HL-60 (cell line): Measurements from ENCODE around the gene ZDHHC7.

Experiments
- DNase-seq, 2 experiments: peaks; one replicate each; pipeline ENCODE4 v3.0.0-alpha.2; 2010 to 2020; ENCODE audit warnings: low read depth in 1 of 2, low spot score in 1 of 2
- H3K27ac ChIP-seq: fragments of 250-450 bp; sonication (Bioruptor Pico); replicated peaks from 2 replicates; pipeline ENCODE4 v1.5.1; 2020; ENCODE audit warnings: mild to moderate bottlenecking, moderate library complexity
- H3K27me3 ChIP-seq: fragments of 250-450 bp; sonication (Bioruptor Pico); 2 replicates; pipeline ENCODE4 v1.5.1; 2021; ENCODE audit warnings: mild to moderate bottlenecking, moderate library complexity; ENCODE audit not compliant: insufficient read depth, poor library complexity, severe bottlenecking
- H3K4me3 ChIP-seq: replicated peaks from 2 replicates; pipeline ENCODE4 v1.5.1; 2011; ENCODE audit warnings: mild to moderate bottlenecking, control low read depth, low read length; ENCODE audit not compliant: insufficient read depth
- GABPA ChIP-seq: IDR thresholded peaks from 2 replicates; pipeline ENCODE4 v1.6.1; 2012; ENCODE audit warnings: low read depth
- POLR2AphosphoS5 ChIP-seq: IDR thresholded peaks from 2 replicates; pipeline ENCODE4 v1.6.1; 2012; ENCODE audit warnings: low read depth
- REST ChIP-seq: IDR thresholded peaks from 2 replicates; pipeline ENCODE4 v1.6.1; 2012; ENCODE audit warnings: low read depth; ENCODE audit not compliant: insufficient replicate concordance
- SPI1 ChIP-seq: IDR thresholded peaks from 2 replicates; pipeline ENCODE4 v1.6.1; 2012; ENCODE audit warnings: low read depth, mild to moderate bottlenecking, borderline replicate concordance
- TF ChIP-seq, protein P1 (sequence below): IDR thresholded peaks from one replicate; pipeline ENCODE4 v1.5.1; 2011; ENCODE audit warnings: low read length, control low read depth, inconsistent platforms; ENCODE audit not compliant: insufficient read depth

ZDHHC7 gene

DNA sequence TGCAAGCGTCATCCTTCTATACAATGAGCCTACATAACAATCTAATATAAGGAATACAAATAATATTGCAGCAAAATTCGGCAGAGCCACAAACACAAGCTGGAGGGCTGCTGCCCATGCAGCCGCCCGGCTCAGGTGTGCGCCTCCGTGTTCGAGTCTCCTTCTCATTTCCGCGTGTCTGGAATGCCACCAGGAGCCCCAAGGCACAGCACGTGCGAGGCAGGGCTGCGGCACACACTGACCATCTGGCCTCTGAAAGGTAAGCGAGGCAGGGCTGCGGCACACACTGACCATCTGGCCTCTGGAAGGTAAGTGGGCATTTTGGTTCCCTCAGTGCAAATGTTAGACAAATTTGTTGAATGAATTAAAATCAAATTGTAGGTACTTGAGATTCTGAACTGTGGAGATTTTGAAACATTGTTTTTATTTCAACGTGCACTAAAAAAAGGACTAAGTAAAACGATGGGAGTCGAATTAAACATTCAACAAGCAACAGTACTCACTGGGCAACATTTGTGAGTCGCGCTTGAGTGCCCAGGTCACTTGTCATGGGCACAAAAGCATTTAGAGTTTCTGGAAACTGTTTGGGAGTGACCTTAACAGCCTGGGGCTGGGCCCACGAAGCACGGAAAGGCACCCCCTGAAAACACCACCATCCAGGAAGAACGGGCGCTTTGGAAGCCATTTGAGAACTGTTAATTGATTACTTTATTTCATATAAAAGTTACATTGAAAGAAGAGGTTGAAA is 37.4 kb downstream of the ZDHHC7 start:
- no peaks in the 10 kb centered on the region for H3K27me3 ChIP-seq
- no peak overlapping the region for H3K27ac ChIP-seq
- DNase-seq: no peak
- TF ChIP-seq SPI1: no peak
- TF ChIP-seq, protein P1, sequence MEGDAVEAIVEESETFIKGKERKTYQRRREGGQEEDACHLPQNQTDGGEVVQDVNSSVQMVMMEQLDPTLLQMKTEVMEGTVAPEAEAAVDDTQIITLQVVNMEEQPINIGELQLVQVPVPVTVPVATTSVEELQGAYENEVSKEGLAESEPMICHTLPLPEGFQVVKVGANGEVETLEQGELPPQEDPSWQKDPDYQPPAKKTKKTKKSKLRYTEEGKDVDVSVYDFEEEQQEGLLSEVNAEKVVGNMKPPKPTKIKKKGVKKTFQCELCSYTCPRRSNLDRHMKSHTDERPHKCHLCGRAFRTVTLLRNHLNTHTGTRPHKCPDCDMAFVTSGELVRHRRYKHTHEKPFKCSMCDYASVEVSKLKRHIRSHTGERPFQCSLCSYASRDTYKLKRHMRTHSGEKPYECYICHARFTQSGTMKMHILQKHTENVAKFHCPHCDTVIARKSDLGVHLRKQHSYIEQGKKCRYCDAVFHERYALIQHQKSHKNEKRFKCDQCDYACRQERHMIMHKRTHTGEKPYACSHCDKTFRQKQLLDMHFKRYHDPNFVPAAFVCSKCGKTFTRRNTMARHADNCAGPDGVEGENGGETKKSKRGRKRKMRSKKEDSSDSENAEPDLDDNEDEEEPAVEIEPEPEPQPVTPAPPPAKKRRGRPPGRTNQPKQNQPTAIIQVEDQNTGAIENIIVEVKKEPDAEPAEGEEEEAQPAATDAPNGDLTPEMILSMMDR: no peak
- no peak for TF ChIP-seq REST
- no peak for TF ChIP-seq GABPA
- TF ChIP-seq POLR2AphosphoS5: no peak
- no peak overlapping the region for H3K4me3 ChIP-seq

DNA sequence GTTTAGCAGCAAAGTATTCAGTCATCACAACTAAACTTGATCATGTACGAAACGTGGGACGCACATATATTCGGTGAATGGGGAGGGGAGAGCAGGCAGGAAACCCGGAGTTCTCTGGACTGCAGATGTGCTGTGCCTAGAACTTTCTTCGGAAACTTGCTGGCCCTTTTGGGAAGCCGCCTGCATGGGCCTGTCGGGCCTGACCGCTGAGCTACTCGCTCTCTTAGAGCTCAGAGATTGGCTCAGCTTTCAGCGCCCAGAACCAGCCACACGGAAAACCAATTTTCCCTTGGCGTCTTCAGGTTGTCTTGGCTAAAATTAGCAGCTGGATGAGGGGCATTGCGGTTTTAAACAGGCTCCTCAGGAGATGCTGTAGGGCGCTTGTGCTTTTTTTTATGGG is 38.1 kb downstream of the ZDHHC7 start:
- DNase-seq: no peak
- TF ChIP-seq, protein P1: no peak
- no peak for TF ChIP-seq SPI1
- no peak for TF ChIP-seq POLR2AphosphoS5
- TF ChIP-seq REST: no peak
- TF ChIP-seq GABPA: no peak
- H3K27me3 ChIP-seq: peaks cover 4% of the 10 kb centered on the region
- H3K27ac ChIP-seq: no peak overlapping the region
- no peak overlapping the region for H3K4me3 ChIP-seq

GRCh38 chr16:84970447-84971127 is 40.7 kb downstream of the ZDHHC7 start:
- DNase-seq: peak; percentile 57 to 68
- TF ChIP-seq REST: no peak
- TF ChIP-seq, protein P1: peak; percentile 85
- Histone ChIP-seq H3K4me3 (no peak overlapping the region), H3K27ac (no peak overlapping the region), H3K27me3 (peaks cover 5% of the 10 kb centered on the region)
